Loucy (cell line): ENCODE measurements around the gene LPP.

Experiments
- H2AFZ ChIP-seq: fragments of 200-600 bp; sonication (generic); 2 replicates; pipeline ENCODE4 v1.6.0; 2016; ENCODE audit warnings: antibody characterized with exemption, mild to moderate bottlenecking, low read length, moderate library complexity
- H3F3A ChIP-seq: fragments of 200-600 bp; 2 replicates; pipeline ENCODE4 v1.6.0; 2016; ENCODE audit warnings: antibody characterized with exemption, low read depth, mild to moderate bottlenecking
- H3K27me3 ChIP-seq: fragments of 200-600 bp; sonication (generic); 2 replicates; pipeline ENCODE4 v1.6.1; 2014; ENCODE audit warnings: low read length, mild to moderate bottlenecking; ENCODE audit not compliant: insufficient read depth, poor library complexity, severe bottlenecking
- H3K36me3 ChIP-seq: fragments of 200-600 bp; sonication (generic); 2 replicates; pipeline ENCODE4 v1.6.1; 2016; ENCODE audit warnings: low read length; ENCODE audit not compliant: insufficient read depth
- H3K4me1 ChIP-seq: fragments of 200-600 bp; sonication (generic); 2 replicates; pipeline ENCODE4 v1.5.1; 2014; ENCODE audit warnings: low read length, mild to moderate bottlenecking; ENCODE audit not compliant: insufficient read depth, poor library complexity, severe bottlenecking
- H3K4me2 ChIP-seq: fragments of 200-600 bp; sonication (generic); 2 replicates; pipeline ENCODE4 v1.6.0; 2014; ENCODE audit warnings: antibody characterized with exemption, low read length, low read depth, mild to moderate bottlenecking; ENCODE audit not compliant: poor library complexity, severe bottlenecking
- H3K4me3 ChIP-seq: fragments of 200-600 bp; sonication (generic); 2 replicates; pipeline ENCODE4 v1.5.1; 2014; ENCODE audit warnings: low read length, mild to moderate bottlenecking, mixed read lengths; ENCODE audit not compliant: poor library complexity, severe bottlenecking
- H3K79me2 ChIP-seq: fragments of 200-600 bp; sonication (generic); 2 replicates; pipeline ENCODE4 v1.6.1; 2014; ENCODE audit warnings: low read length; ENCODE audit not compliant: insufficient read depth
- H3K9ac ChIP-seq: fragments of 200-600 bp; sonication (generic); 2 replicates; pipeline ENCODE4 v1.6.0; 2014; ENCODE audit warnings: mild to moderate bottlenecking, low read depth, low read length, moderate library complexity; ENCODE audit not compliant: poor library complexity, severe bottlenecking
- H3K9me2 ChIP-seq: fragments of 200-600 bp; sonication (generic); replicated peaks from 2 replicates; pipeline ENCODE4 v1.6.1; 2016; ENCODE audit warnings: low read depth, low read length, mixed read lengths
- H3K9me3 ChIP-seq: fragments of 200-600 bp; sonication (generic); 2 replicates; pipeline ENCODE4 v1.6.1; 2014; ENCODE audit warnings: mild to moderate bottlenecking, antibody characterized with exemption, low read length, low read depth; ENCODE audit not compliant: insufficient read depth
- H4K20me1 ChIP-seq: fragments of 200-600 bp; sonication (generic); 2 replicates; pipeline ENCODE4 v1.6.0; 2014; ENCODE audit warnings: antibody characterized with exemption, low read length, mild to moderate bottlenecking; ENCODE audit not compliant: insufficient read depth, poor library complexity, severe bottlenecking
- CTCF ChIP-seq: fragments of 200-600 bp; sonication (generic); conservative IDR thresholded peaks from 2 replicates; pipeline ENCODE4 v1.5.1; 2014; ENCODE audit warnings: mild to moderate bottlenecking, antibody characterized with exemption, low read length
- EZH2phosphoT487 ChIP-seq: fragments of 200-600 bp; IDR thresholded peaks from 2 replicates; pipeline ENCODE4 v1.6.1; 2018; ENCODE audit warnings: antibody characterized with exemption, mild to moderate bottlenecking, moderate library complexity, borderline replicate concordance

LPP gene

GRCh38 chr3:188706176-188706575 is 552.2 kb downstream of the LPP start:
- TF ChIP-seq CTCF (no peak), EZH2phosphoT487 (no peak)
- Histone ChIP-seq H3K79me2 (no peaks in the 10 kb centered on the region), H3K4me2 (no peak overlapping the region), H2AFZ (no peak overlapping the region), H3K4me1 (peaks cover 6% of the 10 kb centered on the region), H3K9me3 (no peaks in the 10 kb centered on the region), H3K9ac (no peak overlapping the region), H3F3A (no peaks in the 10 kb centered on the region), H3K4me3 (no peak overlapping the region), H3K27me3 (no peaks in the 10 kb centered on the region), H3K9me2 (no peaks in the 10 kb centered on the region), H4K20me1 (no peaks in the 10 kb centered on the region), H3K36me3 (no peaks in the 10 kb centered on the region)

GRCh38 chr3:188706599-188706998 is 552.6 kb downstream of the LPP start:
- Histone ChIP-seq H3K9ac (no peak overlapping the region), H3K27me3 (no peaks in the 10 kb centered on the region), H3K79me2 (no peaks in the 10 kb centered on the region), H3K9me2 (no peaks in the 10 kb centered on the region), H3K36me3 (no peaks in the 10 kb centered on the region), H3K4me3 (no peak overlapping the region), H3K4me2 (no peak overlapping the region), H3F3A (no peaks in the 10 kb centered on the region), H3K9me3 (no peaks in the 10 kb centered on the region), H3K4me1 (peaks cover 6% of the 10 kb centered on the region), H4K20me1 (no peaks in the 10 kb centered on the region), H2AFZ (no peak overlapping the region)
- TF ChIP-seq CTCF: no peak
- no peak for TF ChIP-seq EZH2phosphoT487

- peaks cover 6% of the 10 kb centered on the region for H3K4me1 ChIP-seq
- no peak overlapping the region for H2AFZ ChIP-seq
- H3K4me3 ChIP-seq: no peak overlapping the region
- no peaks in the 10 kb centered on the region for H3K9me3 ChIP-seq
- H3K27me3 ChIP-seq: no peaks in the 10 kb centered on the region
- no peaks in the 10 kb centered on the region for H3K79me2 ChIP-seq
- H3K4me2 ChIP-seq: no peak overlapping the region
- H3F3A ChIP-seq: no peaks in the 10 kb centered on the region
- H3K9me2 ChIP-seq: no peaks in the 10 kb centered on the region
- H3K9ac ChIP-seq: no peak overlapping the region
- no peaks in the 10 kb centered on the region for H4K20me1 ChIP-seq
- no peaks in the 10 kb centered on the region for H3K36me3 ChIP-seq
- TF ChIP-seq CTCF (no peak), EZH2phosphoT487 (no peak)
Observed at GRCh38 chr3:188707381-188708288, 553.7 kb downstream of the LPP start.
